Hematopoietic multipotent progenitor cell treated with erythropoietin and hydrocortisone succinate and interleukin-3 and kit ligand, for 15 days (in vitro differentiated cells): ENCODE data around the gene OR2AT4.
A peak's percentile ranks its signal among the peaks of the same experiment; 100 is the strongest.
"Not testable (repeated sequence)": the region's sequence is repeated elsewhere in the genome, so short reads cannot be mapped to it uniquely, and the experiment has no call there.

Experiments
- DNase-seq: peaks from one replicate; pipeline ENCODE4 v3.0.0-alpha.2; 2015; ENCODE audit warnings: low spot score

OR2AT4 gene

GRCh38 chr11:75068559-75068958 lies 28.1 kb downstream of the OR2AT4 start:
- DNase-seq, result no peak

- no peak for DNase-seq
These were observed 30.6 kb downstream of the OR2AT4 start for GRCh38 chr11:75066061-75066460.

GRCh38 chr11:75063741-75064314 lies 32.8 kb downstream of the OR2AT4 start:
- no peak for DNase-seq

- DNase-seq, result no peak
These were observed 37.4 kb downstream of the OR2AT4 start for GRCh38 chr11:75059299-75059698.

- DNase-seq, result no peak
These were observed 39.9 kb downstream of the OR2AT4 start for GRCh38 chr11:75056814-75057213.

GRCh38 chr11:75055511-75055910 lies 41.2 kb downstream of the OR2AT4 start:
- no peak for DNase-seq

- no peak for DNase-seq
These were observed 44.2 kb downstream of the OR2AT4 start for GRCh38 chr11:75052457-75052856.

- no peak for DNase-seq
These were observed 45.6 kb downstream of the OR2AT4 start for GRCh38 chr11:75051043-75051442.

GRCh38 chr11:75050516-75050915 lies 46.2 kb downstream of the OR2AT4 start:
- no peak for DNase-seq

- not testable (repeated sequence) for DNase-seq
These were observed 47.0 kb downstream of the OR2AT4 start for GRCh38 chr11:75049501-75050266.

- DNase-seq, result no peak
These were observed 49.5 kb downstream of the OR2AT4 start for GRCh38 chr11:75047191-75047590.

- not testable (repeated sequence) for DNase-seq
These were observed 50.0 kb downstream of the OR2AT4 start for GRCh38 chr11:75046668-75047067.

- not testable (repeated sequence) for DNase-seq
These were observed 52.1 kb downstream of the OR2AT4 start for GRCh38 chr11:75044381-75045170.

GRCh38 chr11:75041821-75042220 lies 54.9 kb downstream of the OR2AT4 start:
- DNase-seq, result not testable (repeated sequence)

GRCh38 chr11:75041263-75041662 lies 55.4 kb downstream of the OR2AT4 start:
- DNase-seq, result no peak

- DNase-seq, result no peak
These were observed 56.4 kb downstream of the OR2AT4 start for GRCh38 chr11:75040167-75040770.

GRCh38 chr11:75035911-75036565 lies 60.6 kb downstream of the OR2AT4 start:
- DNase-seq, result no peak

GRCh38 chr11:75035256-75035655 lies 61.4 kb downstream of the OR2AT4 start:
- DNase-seq, result no peak

- DNase-seq, result no peak
These were observed 62.8 kb downstream of the OR2AT4 start for GRCh38 chr11:75033916-75034315.

- no peak for DNase-seq
These were observed 64.1 kb downstream of the OR2AT4 start for GRCh38 chr11:75032550-75032935.

- peak; percentile 71 for DNase-seq
These were observed 64.7 kb downstream of the OR2AT4 start for GRCh38 chr11:75031771-75032549.
